Loucy (cell line): ENCODE results near the gene BCL2L11.

Source experiments
- H2AFZ ChIP-seq: fragments of 200-600 bp; sonication (generic); 2 replicates; pipeline ENCODE4 v1.6.0; 2016; ENCODE audit warnings: antibody characterized with exemption, mild to moderate bottlenecking, low read length, moderate library complexity
- H3F3A ChIP-seq: fragments of 200-600 bp; 2 replicates; pipeline ENCODE4 v1.6.0; 2016; ENCODE audit warnings: antibody characterized with exemption, low read depth, mild to moderate bottlenecking
- H3K27me3 ChIP-seq: fragments of 200-600 bp; sonication (generic); 2 replicates; pipeline ENCODE4 v1.6.1; 2014; ENCODE audit warnings: low read length, mild to moderate bottlenecking; ENCODE audit not compliant: insufficient read depth, poor library complexity, severe bottlenecking
- H3K36me3 ChIP-seq: fragments of 200-600 bp; sonication (generic); 2 replicates; pipeline ENCODE4 v1.6.1; 2016; ENCODE audit warnings: low read length; ENCODE audit not compliant: insufficient read depth
- H3K4me1 ChIP-seq: fragments of 200-600 bp; sonication (generic); 2 replicates; pipeline ENCODE4 v1.5.1; 2014; ENCODE audit warnings: low read length, mild to moderate bottlenecking; ENCODE audit not compliant: insufficient read depth, poor library complexity, severe bottlenecking
- H3K4me2 ChIP-seq: fragments of 200-600 bp; sonication (generic); 2 replicates; pipeline ENCODE4 v1.6.0; 2014; ENCODE audit warnings: antibody characterized with exemption, low read length, low read depth, mild to moderate bottlenecking; ENCODE audit not compliant: poor library complexity, severe bottlenecking
- H3K4me3 ChIP-seq: fragments of 200-600 bp; sonication (generic); 2 replicates; pipeline ENCODE4 v1.5.1; 2014; ENCODE audit warnings: low read length, mild to moderate bottlenecking, mixed read lengths; ENCODE audit not compliant: poor library complexity, severe bottlenecking
- H3K79me2 ChIP-seq: fragments of 200-600 bp; sonication (generic); 2 replicates; pipeline ENCODE4 v1.6.1; 2014; ENCODE audit warnings: low read length; ENCODE audit not compliant: insufficient read depth
- H3K9ac ChIP-seq: fragments of 200-600 bp; sonication (generic); 2 replicates; pipeline ENCODE4 v1.6.0; 2014; ENCODE audit warnings: mild to moderate bottlenecking, low read depth, low read length, moderate library complexity; ENCODE audit not compliant: poor library complexity, severe bottlenecking
- H3K9me2 ChIP-seq: fragments of 200-600 bp; sonication (generic); replicated peaks from 2 replicates; pipeline ENCODE4 v1.6.1; 2016; ENCODE audit warnings: low read depth, low read length, mixed read lengths
- H3K9me3 ChIP-seq: fragments of 200-600 bp; sonication (generic); 2 replicates; pipeline ENCODE4 v1.6.1; 2014; ENCODE audit warnings: mild to moderate bottlenecking, antibody characterized with exemption, low read length, low read depth; ENCODE audit not compliant: insufficient read depth
- H4K20me1 ChIP-seq: fragments of 200-600 bp; sonication (generic); 2 replicates; pipeline ENCODE4 v1.6.0; 2014; ENCODE audit warnings: antibody characterized with exemption, low read length, mild to moderate bottlenecking; ENCODE audit not compliant: insufficient read depth, poor library complexity, severe bottlenecking
- CTCF ChIP-seq: fragments of 200-600 bp; sonication (generic); conservative IDR thresholded peaks from 2 replicates; pipeline ENCODE4 v1.5.1; 2014; ENCODE audit warnings: mild to moderate bottlenecking, antibody characterized with exemption, low read length
- EZH2phosphoT487 ChIP-seq: fragments of 200-600 bp; IDR thresholded peaks from 2 replicates; pipeline ENCODE4 v1.6.1; 2018; ENCODE audit warnings: antibody characterized with exemption, mild to moderate bottlenecking, moderate library complexity, borderline replicate concordance

The BCL2L11 gene

GRCh38 chr2:111157798-111158197, 37.1 kb downstream of the BCL2L11 start:
- Histone ChIP-seq H3K4me1 (no peaks in the 10 kb centered on the region), H3F3A (no peaks in the 10 kb centered on the region), H3K9me2 (no peaks in the 10 kb centered on the region), H3K4me3 (no peak overlapping the region), H3K79me2 (no peaks in the 10 kb centered on the region; the same call in 1 of the 2 replicates), H4K20me1 (no peaks in the 10 kb centered on the region), H3K4me2 (no peak overlapping the region), H3K27me3 (no peaks in the 10 kb centered on the region), H2AFZ (no peak overlapping the region), H3K36me3 (peaks cover 46% of the 10 kb centered on the region; the same call in 1 of the 2 replicates), H3K9me3 (no peaks in the 10 kb centered on the region), H3K9ac (no peak overlapping the region)
- TF ChIP-seq CTCF (no peak), EZH2phosphoT487 (no peak)

- H2AFZ ChIP-seq, result no peak overlapping the region
- no peaks in the 10 kb centered on the region for H3K9me3 ChIP-seq
- no peaks in the 10 kb centered on the region for H3F3A ChIP-seq
- TF ChIP-seq EZH2phosphoT487, result no peak
- TF ChIP-seq CTCF, result no peak
- H3K27me3 ChIP-seq, result no peaks in the 10 kb centered on the region
- no peaks in the 10 kb centered on the region; the same call in 1 of the 2 replicates for H3K79me2 ChIP-seq
- H3K9ac ChIP-seq, result no peak overlapping the region
- H3K4me2 ChIP-seq, result no peak overlapping the region
- H4K20me1 ChIP-seq, result no peaks in the 10 kb centered on the region
- H3K36me3 ChIP-seq, result peaks cover 44% of the 10 kb centered on the region; the same call in 1 of the 2 replicates
- H3K4me1 ChIP-seq, result no peaks in the 10 kb centered on the region
- no peak overlapping the region for H3K4me3 ChIP-seq
- no peaks in the 10 kb centered on the region for H3K9me2 ChIP-seq
Observed at GRCh38 chr2:111159641-111160040, 38.9 kb downstream of the BCL2L11 start.

- H3K27me3 ChIP-seq, result no peaks in the 10 kb centered on the region
- no peak overlapping the region for H2AFZ ChIP-seq
- H3K9me3 ChIP-seq, result no peaks in the 10 kb centered on the region
- no peak for TF ChIP-seq EZH2phosphoT487
- no peak for TF ChIP-seq CTCF
- no peaks in the 10 kb centered on the region for H3K9me2 ChIP-seq
- H3K36me3 ChIP-seq, result peaks cover 49% of the 10 kb centered on the region; the same call in 1 of the 2 replicates
- H3K4me3 ChIP-seq, result no peak overlapping the region
- no peaks in the 10 kb centered on the region; the same call in 1 of the 2 replicates for H3K79me2 ChIP-seq
- H3K4me2 ChIP-seq, result no peak overlapping the region
- no peaks in the 10 kb centered on the region for H3F3A ChIP-seq
- H3K9ac ChIP-seq, result no peak overlapping the region
- no peaks in the 10 kb centered on the region for H3K4me1 ChIP-seq
- H4K20me1 ChIP-seq, result no peaks in the 10 kb centered on the region
Observed at GRCh38 chr2:111160758-111161157, 40.0 kb downstream of the BCL2L11 start.
